HepG2 (cell line): ENCODE results near the gene HIPK2. TPM values are rescaled to one million over a fixed set of nuclear protein-coding genes. Genes with fewer than 3 reads are reported as not detected.

Experiments used
- DNMT3B ChIP-seq: conservative IDR thresholded peaks from 2 replicates; pipeline ENCODE4 v1.6.1; 2016; ENCODE audit warnings: missing biosample characterization, control low read depth
- FOXA3 ChIP-seq: IDR thresholded peaks from 2 replicates; pipeline ENCODE4 v1.6.1; 2016; ENCODE audit warnings: missing genetic modification reagents, missing compliant biosample characterization
- GABPA ChIP-seq, 2 experiments: IDR thresholded peaks; 2 replicates each; pipeline ENCODE4 v1.6.1; 2011 to 2016; ENCODE audit warnings: low read depth in 2 of 2, low read length in 1 of 2, missing biosample characterization in 1 of 2, missing genetic modification characterization in 1 of 2
- HNF4A ChIP-seq: sonication (generic); formaldehyde crosslinking; IDR thresholded peaks from 2 replicates; pipeline ENCODE4 v1.4.0; 2020; ENCODE audit warnings: missing genetic modification reagents
- SMAD9 ChIP-seq: sonication (generic); formaldehyde crosslinking; IDR thresholded peaks from 2 replicates; pipeline ENCODE4 v1.5.1; 2020; ENCODE audit warnings: mild to moderate bottlenecking, missing genetic modification reagents
- TBX2 ChIP-seq: sonication (generic); formaldehyde crosslinking; IDR thresholded peaks from 2 replicates; pipeline ENCODE4 v1.5.0; 2020; ENCODE audit warnings: missing genetic modification reagents, mild to moderate bottlenecking, borderline replicate concordance
- ZEB1 ChIP-seq: IDR thresholded peaks from 2 replicates; pipeline ENCODE4 v1.6.1; 2012; ENCODE audit warnings: mild to moderate bottlenecking, low read depth, inconsistent platforms; ENCODE audit not compliant: insufficient replicate concordance
- ZFP41 ChIP-seq: sonication (generic); formaldehyde crosslinking; IDR thresholded peaks from 2 replicates; pipeline ENCODE4 v1.4.0; 2020; ENCODE audit warnings: mild to moderate bottlenecking, missing genetic modification reagents, borderline replicate concordance
- ZNF720 ChIP-seq: sonication (generic); formaldehyde crosslinking; IDR thresholded peaks from 2 replicates; pipeline ENCODE4 v1.4.0; 2020; ENCODE audit warnings: missing genetic modification reagents
- ZNF737 ChIP-seq: sonication (generic); formaldehyde crosslinking; IDR thresholded peaks from 2 replicates; pipeline ENCODE4 v1.5.0; 2020; ENCODE audit warnings: missing genetic modification reagents, mild to moderate bottlenecking, borderline replicate concordance
- ZNF749 ChIP-seq: sonication (generic); formaldehyde crosslinking; IDR thresholded peaks from 2 replicates; pipeline ENCODE4 v1.8.0; 2022; ENCODE audit warnings: mild to moderate bottlenecking, missing genetic modification reagents, moderate library complexity, borderline replicate concordance
- ZNF772 ChIP-seq: sonication (generic); formaldehyde crosslinking; IDR thresholded peaks from 2 replicates; pipeline ENCODE4 v1.5.0; 2020; ENCODE audit warnings: mild to moderate bottlenecking, missing genetic modification reagents
- polyA plus RNA-seq, 8 experiments: library from polyadenylated mRNA; depleted of rRNA in 3 of 8; stranded (reverse) in 7 of 8; unstranded in 1 of 8; fragments of >200 nt; fragmentation: Illumina TruSeq in 4 of 8; extraction: Trizol in 4 of 8; gene quantifications; 2 replicates each; pipeline versions ENCODE4 v1.2.1 to v1.2.3, GENCODE V29; 2011 to 2016; ENCODE audit warnings: low read depth in 4 of 8, missing spikeins in 1 of 8, mixed read lengths in 1 of 8; ENCODE audit not compliant: insufficient read depth in 1 of 8
- total RNA-seq, 5 experiments: library from RNA; depleted of rRNA; stranded (reverse); fragments of >200 nt; fragmentation: Illumina TruSeq; extraction: Trizol; gene quantifications; 2 replicates each; pipeline ENCODE4 v1.2.3, GENCODE V29; 2016; ENCODE audit warnings: low read depth in 1 of 5
- TF ChIP-seq, protein P1 (sequence below): sonication (generic); formaldehyde crosslinking; IDR thresholded peaks from 2 replicates; pipeline ENCODE4 v1.5.0; 2020; ENCODE audit warnings: mild to moderate bottlenecking, missing genetic modification reagents, borderline replicate concordance
- TF ChIP-seq, protein P2 (sequence below): sonication (generic); formaldehyde crosslinking; IDR thresholded peaks from 2 replicates; pipeline ENCODE4 v1.5.0; 2020; ENCODE audit warnings: mild to moderate bottlenecking, missing genetic modification reagents
- TF ChIP-seq, protein P3 (sequence below): sonication (generic); formaldehyde crosslinking; IDR thresholded peaks from 2 replicates; pipeline ENCODE4 v1.8.0; 2022; ENCODE audit warnings: mild to moderate bottlenecking, missing genetic modification reagents, moderate library complexity
- TF ChIP-seq, protein P4 (sequence below): IDR thresholded peaks from 2 replicates; pipeline ENCODE4 v1.6.1; 2016; ENCODE audit warnings: mild to moderate bottlenecking, missing biosample characterization, missing genetic modification reagents

Gene HIPK2
- total and polyA plus RNA-seq, 2 of the 13 experiments (the other 11 are each of a cell fraction or from before 2014, with no cell fraction given) = 14.4 to 20.2 TPM

DNA sequence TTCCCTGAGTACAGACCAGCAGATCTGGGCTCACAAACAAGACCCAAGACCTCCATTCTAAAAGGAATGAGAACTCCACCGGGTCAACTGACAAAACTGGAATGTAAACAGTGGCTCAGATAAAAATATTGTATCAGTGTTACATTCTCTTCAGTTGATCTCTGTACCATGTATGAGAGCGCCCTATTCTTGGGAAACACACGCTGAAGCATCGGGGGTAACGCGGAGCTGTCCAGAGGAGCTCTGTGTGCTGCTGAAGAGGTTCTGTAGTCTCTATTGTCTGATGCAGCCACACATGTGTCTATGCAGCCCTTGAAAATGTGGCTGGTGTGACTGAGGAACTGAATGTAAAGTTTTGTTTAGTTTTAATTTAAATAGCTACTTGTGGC is 39.7 kb downstream of the HIPK2 start (continued):
- TF ChIP-seq, protein P1, sequence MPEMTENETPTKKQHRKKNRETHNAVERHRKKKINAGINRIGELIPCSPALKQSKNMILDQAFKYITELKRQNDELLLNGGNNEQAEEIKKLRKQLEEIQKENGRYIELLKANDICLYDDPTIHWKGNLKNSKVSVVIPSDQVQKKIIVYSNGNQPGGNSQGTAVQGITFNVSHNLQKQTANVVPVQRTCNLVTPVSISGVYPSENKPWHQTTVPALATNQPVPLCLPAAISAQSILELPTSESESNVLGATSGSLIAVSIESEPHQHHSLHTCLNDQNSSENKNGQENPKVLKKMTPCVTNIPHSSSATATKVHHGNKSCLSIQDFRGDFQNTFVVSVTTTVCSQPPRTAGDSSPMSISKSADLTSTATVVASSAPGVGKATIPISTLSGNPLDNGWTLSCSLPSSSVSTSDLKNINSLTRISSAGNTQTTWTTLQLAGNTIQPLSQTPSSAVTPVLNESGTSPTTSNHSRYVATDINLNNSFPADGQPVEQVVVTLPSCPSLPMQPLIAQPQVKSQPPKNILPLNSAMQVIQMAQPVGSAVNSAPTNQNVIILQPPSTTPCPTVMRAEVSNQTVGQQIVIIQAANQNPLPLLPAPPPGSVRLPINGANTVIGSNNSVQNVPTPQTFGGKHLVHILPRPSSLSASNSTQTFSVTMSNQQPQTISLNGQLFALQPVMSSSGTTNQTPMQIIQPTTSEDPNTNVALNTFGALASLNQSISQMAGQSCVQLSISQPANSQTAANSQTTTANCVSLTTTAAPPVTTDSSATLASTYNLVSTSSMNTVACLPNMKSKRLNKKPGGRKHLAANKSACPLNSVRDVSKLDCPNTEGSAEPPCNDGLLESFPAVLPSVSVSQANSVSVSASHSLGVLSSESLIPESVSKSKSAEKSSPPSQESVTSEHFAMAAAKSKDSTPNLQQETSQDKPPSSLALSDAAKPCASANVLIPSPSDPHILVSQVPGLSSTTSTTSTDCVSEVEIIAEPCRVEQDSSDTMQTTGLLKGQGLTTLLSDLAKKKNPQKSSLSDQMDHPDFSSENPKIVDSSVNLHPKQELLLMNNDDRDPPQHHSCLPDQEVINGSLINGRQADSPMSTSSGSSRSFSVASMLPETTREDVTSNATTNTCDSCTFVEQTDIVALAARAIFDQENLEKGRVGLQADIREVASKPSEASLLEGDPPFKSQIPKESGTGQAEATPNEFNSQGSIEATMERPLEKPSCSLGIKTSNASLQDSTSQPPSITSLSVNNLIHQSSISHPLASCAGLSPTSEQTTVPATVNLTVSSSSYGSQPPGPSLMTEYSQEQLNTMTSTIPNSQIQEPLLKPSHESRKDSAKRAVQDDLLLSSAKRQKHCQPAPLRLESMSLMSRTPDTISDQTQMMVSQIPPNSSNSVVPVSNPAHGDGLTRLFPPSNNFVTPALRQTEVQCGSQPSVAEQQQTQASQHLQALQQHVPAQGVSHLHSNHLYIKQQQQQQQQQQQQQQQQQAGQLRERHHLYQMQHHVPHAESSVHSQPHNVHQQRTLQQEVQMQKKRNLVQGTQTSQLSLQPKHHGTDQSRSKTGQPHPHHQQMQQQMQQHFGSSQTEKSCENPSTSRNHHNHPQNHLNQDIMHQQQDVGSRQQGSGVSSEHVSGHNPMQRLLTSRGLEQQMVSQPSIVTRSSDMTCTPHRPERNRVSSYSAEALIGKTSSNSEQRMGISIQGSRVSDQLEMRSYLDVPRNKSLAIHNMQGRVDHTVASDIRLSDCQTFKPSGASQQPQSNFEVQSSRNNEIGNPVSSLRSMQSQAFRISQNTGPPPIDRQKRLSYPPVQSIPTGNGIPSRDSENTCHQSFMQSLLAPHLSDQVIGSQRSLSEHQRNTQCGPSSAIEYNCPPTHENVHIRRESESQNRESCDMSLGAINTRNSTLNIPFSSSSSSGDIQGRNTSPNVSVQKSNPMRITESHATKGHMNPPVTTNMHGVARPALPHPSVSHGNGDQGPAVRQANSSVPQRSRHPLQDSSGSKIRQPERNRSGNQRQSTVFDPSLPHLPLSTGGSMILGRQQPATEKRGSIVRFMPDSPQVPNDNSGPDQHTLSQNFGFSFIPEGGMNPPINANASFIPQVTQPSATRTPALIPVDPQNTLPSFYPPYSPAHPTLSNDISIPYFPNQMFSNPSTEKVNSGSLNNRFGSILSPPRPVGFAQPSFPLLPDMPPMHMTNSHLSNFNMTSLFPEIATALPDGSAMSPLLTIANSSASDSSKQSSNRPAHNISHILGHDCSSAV (CRISPR knock-in tag) = no peak
- TF ChIP-seq, protein P2, sequence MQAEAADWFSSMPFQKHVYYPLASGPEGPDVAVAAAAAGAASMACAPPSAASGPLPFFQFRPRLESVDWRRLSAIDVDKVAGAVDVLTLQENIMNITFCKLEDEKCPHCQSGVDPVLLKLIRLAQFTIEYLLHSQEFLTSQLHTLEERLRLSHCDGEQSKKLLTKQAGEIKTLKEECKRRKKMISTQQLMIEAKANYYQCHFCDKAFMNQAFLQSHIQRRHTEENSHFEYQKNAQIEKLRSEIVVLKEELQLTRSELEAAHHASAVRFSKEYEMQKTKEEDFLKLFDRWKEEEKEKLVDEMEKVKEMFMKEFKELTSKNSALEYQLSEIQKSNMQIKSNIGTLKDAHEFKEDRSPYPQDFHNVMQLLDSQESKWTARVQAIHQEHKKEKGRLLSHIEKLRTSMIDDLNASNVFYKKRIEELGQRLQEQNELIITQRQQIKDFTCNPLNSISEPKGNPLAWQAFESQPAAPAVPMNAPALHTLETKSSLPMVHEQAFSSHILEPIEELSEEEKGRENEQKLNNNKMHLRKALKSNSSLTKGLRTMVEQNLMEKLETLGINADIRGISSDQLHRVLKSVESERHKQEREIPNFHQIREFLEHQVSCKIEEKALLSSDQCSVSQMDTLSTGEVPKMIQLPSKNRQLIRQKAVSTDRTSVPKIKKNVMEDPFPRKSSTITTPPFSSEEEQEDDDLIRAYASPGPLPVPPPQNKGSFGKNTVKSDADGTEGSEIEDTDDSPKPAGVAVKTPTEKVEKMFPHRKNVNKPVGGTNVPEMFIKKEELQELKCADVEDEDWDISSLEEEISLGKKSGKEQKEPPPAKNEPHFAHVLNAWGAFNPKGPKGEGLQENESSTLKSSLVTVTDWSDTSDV (CRISPR knock-in tag) = no peak
- TF ChIP-seq SMAD9 (CRISPR knock-in tag) (no peak), TBX2 (CRISPR knock-in tag) (peak; percentile 70), ZNF737 (CRISPR knock-in tag) (no peak), FOXA3 (CRISPR knock-in tag) (peak; percentile 79), DNMT3B (CRISPR knock-in tag) (no peak), GABPA (IDR thresholded peaks at IDR 0.05; ENCODE audit: low read depth, low read length) (no peak), GABPA (CRISPR knock-in tag; IDR thresholded peaks at IDR 0.05; ENCODE audit: low read depth) (no peak), ZNF749 (CRISPR knock-in tag) (no peak), HNF4A (CRISPR knock-in tag) (peak; percentile 76), ZFP41 (no peak), ZNF720 (CRISPR knock-in tag) (no peak), ZNF772 (0 out of 2 replicates have a peak, but pooled peaks have one; percentile 40), ZEB1 (no peak)
- TF ChIP-seq, protein P3, sequence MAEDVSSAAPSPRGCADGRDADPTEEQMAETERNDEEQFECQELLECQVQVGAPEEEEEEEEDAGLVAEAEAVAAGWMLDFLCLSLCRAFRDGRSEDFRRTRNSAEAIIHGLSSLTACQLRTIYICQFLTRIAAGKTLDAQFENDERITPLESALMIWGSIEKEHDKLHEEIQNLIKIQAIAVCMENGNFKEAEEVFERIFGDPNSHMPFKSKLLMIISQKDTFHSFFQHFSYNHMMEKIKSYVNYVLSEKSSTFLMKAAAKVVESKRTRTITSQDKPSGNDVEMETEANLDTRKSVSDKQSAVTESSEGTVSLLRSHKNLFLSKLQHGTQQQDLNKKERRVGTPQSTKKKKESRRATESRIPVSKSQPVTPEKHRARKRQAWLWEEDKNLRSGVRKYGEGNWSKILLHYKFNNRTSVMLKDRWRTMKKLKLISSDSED (CRISPR knock-in tag) = no peak
- TF ChIP-seq, protein P4, sequence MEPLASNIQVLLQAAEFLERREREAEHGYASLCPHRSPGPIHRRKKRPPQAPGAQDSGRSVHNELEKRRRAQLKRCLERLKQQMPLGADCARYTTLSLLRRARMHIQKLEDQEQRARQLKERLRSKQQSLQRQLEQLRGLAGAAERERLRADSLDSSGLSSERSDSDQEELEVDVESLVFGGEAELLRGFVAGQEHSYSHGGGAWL = no peak
